Endothelial cell of umbilical vein (primary cell): ENCODE results near the gene C8A. TPM values are rescaled to one million over a fixed set of nuclear protein-coding genes. Genes with fewer than 3 reads are reported as not detected.

Experiments used
- BruUV-seq: library from RNA; stranded (reverse); fragments of 400-500 nt; replicated peaks from 2 replicates; lab custom pipeline; 2021; lab: Mats Ljungman, UMichigan
- CTCF ChIA-PET: fragments of 300-600, 350-600 bp; sonication (Branson Sonifier 250); formaldehyde crosslinking; loops from one replicate; lab custom pipeline; 2021; ENCODE audit warnings: antibody characterized with exemption, inconsistent platforms; lab: Charles Lee
- POLR2A ChIA-PET: fragments of 300-600, 350-600 bp; sonication (Branson Sonifier 250); formaldehyde crosslinking; loops from one replicate; lab custom pipeline; 2021; ENCODE audit warnings: antibody characterized with exemption, inconsistent platforms; lab: Charles Lee
- DNase-seq: peaks from one replicate; pipeline ENCODE4 v3.0.0-alpha.2; 2011; ENCODE audit warnings: low read depth, low spot score
- FAIRE-seq: peaks from 2 replicates; lab custom pipeline; 2011; peaks lifted over from hg19 to GRCh38; lab: Jason Lieb, UNC
- H2AFZ ChIP-seq: 2 replicates; pipeline ENCODE4 v1.6.0; 2012; ENCODE audit warnings: low read depth, low read length, control low read depth, inconsistent platforms
- H3K27ac ChIP-seq: 2 replicates; pipeline ENCODE4 v1.5.1; 2011; ENCODE audit warnings: low read depth, mild to moderate bottlenecking, control low read depth, low read length, moderate library complexity; ENCODE audit not compliant: insufficient read depth
- H3K27me3 ChIP-seq, 2 experiments: 2 replicates each; pipeline versions ENCODE4 v1.6.0 to v1.6.1; 2011; ENCODE audit warnings: low read length in 2 of 2, mixed read lengths in 1 of 2; ENCODE audit not compliant: control insufficient read depth in 2 of 2, insufficient read depth in 2 of 2
- H3K36me3 ChIP-seq, 2 experiments: 2 replicates in 1 of 2; 3 replicates in 1 of 2; pipeline ENCODE4 v1.5.1; 2011; ENCODE audit warnings: low read length in 2 of 2, mild to moderate bottlenecking in 1 of 2, moderate library complexity in 1 of 2; ENCODE audit not compliant: control insufficient read depth in 2 of 2, insufficient read depth in 2 of 2; ENCODE audit errors: extremely low read depth in 1 of 2
- H3K4me1 ChIP-seq: 3 replicates; pipeline ENCODE4 v1.5.1; 2011; ENCODE audit warnings: mild to moderate bottlenecking, low read length; ENCODE audit not compliant: control insufficient read depth, insufficient read depth; ENCODE audit errors: extremely low read depth
- H3K4me2 ChIP-seq: 2 replicates; pipeline ENCODE4 v1.6.1; 2011; ENCODE audit warnings: low read length, control low read depth, mixed read lengths; ENCODE audit not compliant: insufficient read depth
- H3K4me3 ChIP-seq, 3 experiments: fragments of 200-600 bp in 1 of 3; sonication (generic), shearing (Covaris generic) in 1 of 3; replicated peaks in 1 of 3; 2 replicates each; pipeline ENCODE4 v1.5.1; 2011 to 2016; ENCODE audit warnings: control low read depth in 3 of 3, low read length in 3 of 3, mild to moderate bottlenecking in 2 of 3, inconsistent platforms in 1 of 3, low read depth in 1 of 3, moderate library complexity in 1 of 3; ENCODE audit not compliant: insufficient read depth in 1 of 3
- H3K79me2 ChIP-seq: 2 replicates; pipeline ENCODE4 v1.6.0; 2012; ENCODE audit warnings: low read length, inconsistent platforms; ENCODE audit not compliant: control insufficient read depth, insufficient read depth
- H3K9ac ChIP-seq: replicated peaks from 2 replicates; pipeline ENCODE3; 2011; ENCODE audit warnings: low read length, control low read depth; ENCODE audit not compliant: insufficient read depth; ENCODE audit errors: extremely low read depth
- H3K9me1 ChIP-seq: replicated peaks from 3 replicates; pipeline ENCODE4 v1.6.0; 2011; ENCODE audit warnings: mild to moderate bottlenecking, low read length; ENCODE audit not compliant: control insufficient read depth, insufficient read depth; ENCODE audit errors: extremely low read depth
- H3K9me3 ChIP-seq: replicated peaks from 2 replicates; pipeline ENCODE4 v1.5.1; 2012; ENCODE audit warnings: low read length, inconsistent platforms; ENCODE audit not compliant: control insufficient read depth, insufficient read depth
- H4K20me1 ChIP-seq: replicated peaks from 2 replicates; pipeline ENCODE3; 2011; ENCODE audit warnings: mild to moderate bottlenecking, low read length; ENCODE audit not compliant: control insufficient read depth, insufficient read depth; ENCODE audit errors: extremely low read depth
- EZH2 ChIP-seq: IDR thresholded peaks from 2 replicates; pipeline ENCODE4 v1.6.1; 2012; ENCODE audit warnings: borderline replicate concordance, low read depth, mild to moderate bottlenecking, moderate library complexity, low read length, inconsistent platforms; ENCODE audit not compliant: severe bottlenecking
- FOS ChIP-seq: IDR thresholded peaks from 2 replicates; pipeline ENCODE4 v1.6.1; 2011; ENCODE audit warnings: mild to moderate bottlenecking, low read length, moderate library complexity, borderline replicate concordance; ENCODE audit not compliant: insufficient read depth
- GATA2 ChIP-seq: IDR thresholded peaks from 2 replicates; pipeline ENCODE4 v1.7.0; 2011; ENCODE audit warnings: low read depth, mild to moderate bottlenecking, moderate library complexity, mixed read lengths, low read length; ENCODE audit not compliant: insufficient read length, insufficient read depth
- JUN ChIP-seq: IDR thresholded peaks from 2 replicates; pipeline ENCODE4 v1.6.1; 2011; ENCODE audit warnings: borderline replicate concordance, low read depth; ENCODE audit not compliant: insufficient read length, insufficient read depth
- MYC ChIP-seq: IDR thresholded peaks from one replicate; pipeline ENCODE4 v1.6.1; 2011; ENCODE audit warnings: mild to moderate bottlenecking, low read depth, low read length
- POLR2A ChIP-seq: IDR thresholded peaks from 2 replicates; pipeline ENCODE4 v1.6.1; 2012; ENCODE audit warnings: low read depth, mild to moderate bottlenecking, control low read depth, low read length
- POLR2AphosphoS5 ChIP-seq: IDR thresholded peaks from 2 replicates; pipeline ENCODE4 v1.6.1; 2012; ENCODE audit warnings: low read depth, mild to moderate bottlenecking, control low read depth, low read length, moderate library complexity; ENCODE audit not compliant: insufficient read depth
- dilution Hi-C: fragments of 300-500 bp; cut with MboI; formaldehyde crosslinking; loops from one replicate; pipeline ENCODE4 v1.15.0; 2019; ENCODE audit warnings: low sequenced_read_pairs; ENCODE audit not compliant: extremely low pct_ligation_motif_present
- intact Hi-C: fragments of 100-400 bp; cut with micrococcal nuclease; formaldehyde crosslinking; loops from one replicate; pipeline ENCODE4 v1.10.0; 2022
- polyA plus RNA-seq, 4 experiments: library from polyadenylated mRNA; depleted of rRNA in 3 of 4; stranded (reverse) in 3 of 4; unstranded in 1 of 4; fragments of >200 nt; gene quantifications; 2 replicates each; pipeline versions ENCODE4 v1.2.1 to v1.2.3, GENCODE V29; 2011 to 2012; ENCODE audit warnings: missing spikeins in 1 of 4
- total RNA-seq: library from RNA; stranded (reverse); gene quantifications from 2 replicates; pipeline ENCODE4 v1.2.3, GENCODE V29; 2021
- TF ChIP-seq, protein P1 (sequence below), 2 donors: IDR thresholded peaks; 1 replicate in 1 of 2; 2 replicates in 1 of 2; pipeline ENCODE4 v1.5.1; 2011; ENCODE audit warnings: low read length in 2 of 2, mild to moderate bottlenecking in 2 of 2, moderate library complexity in 2 of 2, control low read depth in 1 of 2, inconsistent platforms in 1 of 2, low read depth in 1 of 2; ENCODE audit not compliant: insufficient read depth in 1 of 2; ENCODE audit errors: extremely low read depth in 1 of 2
- TF ChIP-seq, protein P2 (sequence below): IDR thresholded peaks from 2 replicates; pipeline ENCODE4 v1.6.1; 2011; ENCODE audit not compliant: insufficient read depth, insufficient read length

Gene C8A
- total and polyA plus RNA-seq, 2 donors (not counting 3 experiments of a cell fraction or from before 2014, with no cell fraction given) = not detected

DNA sequence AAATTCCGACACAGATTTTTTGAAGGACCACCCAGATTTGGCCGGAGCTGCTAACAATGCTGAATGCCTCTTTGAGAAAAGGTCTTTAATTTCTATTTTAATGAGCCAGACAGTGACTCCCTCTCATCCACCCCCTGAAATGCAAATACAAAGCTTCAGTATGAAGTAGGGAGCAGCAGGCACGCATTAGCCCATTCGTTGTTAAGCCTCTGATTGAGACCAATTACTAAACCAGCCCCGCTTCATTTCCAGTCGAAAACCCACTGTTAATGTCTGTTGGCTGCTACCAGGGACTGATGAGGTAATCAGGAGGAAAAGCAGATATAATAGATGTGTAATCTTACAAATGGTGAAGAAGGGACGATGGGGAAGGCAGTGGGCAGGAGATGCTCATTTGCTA lies 4.8 kb upstream of the C8A start:
- dilution Hi-C loops = no loop called here
- no peak for FAIRE-seq
- CTCF ChIA-PET = interaction anchor here (2.7 kb wide), 1 partner anchor 17 kb away, joined by 8 read pairs; no protein-coding TSS in a partner anchor

More for the DNA sequence above, 4.8 kb upstream of the C8A start:
- POLR2A ChIA-PET = no interaction called here
- no peak overlapping the region for H3K4me3 ChIP-seq
- no TSS peak for BruUV-seq
- TF ChIP-seq JUN = no peak
- TF ChIP-seq, protein P1, sequence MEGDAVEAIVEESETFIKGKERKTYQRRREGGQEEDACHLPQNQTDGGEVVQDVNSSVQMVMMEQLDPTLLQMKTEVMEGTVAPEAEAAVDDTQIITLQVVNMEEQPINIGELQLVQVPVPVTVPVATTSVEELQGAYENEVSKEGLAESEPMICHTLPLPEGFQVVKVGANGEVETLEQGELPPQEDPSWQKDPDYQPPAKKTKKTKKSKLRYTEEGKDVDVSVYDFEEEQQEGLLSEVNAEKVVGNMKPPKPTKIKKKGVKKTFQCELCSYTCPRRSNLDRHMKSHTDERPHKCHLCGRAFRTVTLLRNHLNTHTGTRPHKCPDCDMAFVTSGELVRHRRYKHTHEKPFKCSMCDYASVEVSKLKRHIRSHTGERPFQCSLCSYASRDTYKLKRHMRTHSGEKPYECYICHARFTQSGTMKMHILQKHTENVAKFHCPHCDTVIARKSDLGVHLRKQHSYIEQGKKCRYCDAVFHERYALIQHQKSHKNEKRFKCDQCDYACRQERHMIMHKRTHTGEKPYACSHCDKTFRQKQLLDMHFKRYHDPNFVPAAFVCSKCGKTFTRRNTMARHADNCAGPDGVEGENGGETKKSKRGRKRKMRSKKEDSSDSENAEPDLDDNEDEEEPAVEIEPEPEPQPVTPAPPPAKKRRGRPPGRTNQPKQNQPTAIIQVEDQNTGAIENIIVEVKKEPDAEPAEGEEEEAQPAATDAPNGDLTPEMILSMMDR (IDR thresholded peaks at IDR 0.05; ENCODE audit: extremely low read depth in 1 of 2, insufficient read depth in 1 of 2, low read depth in 1 of 2, low read length in 2 of 2) = no peak
- no peak for TF ChIP-seq FOS
- TF ChIP-seq GATA2 = no peak
- no peak for TF ChIP-seq EZH2
- no peak for TF ChIP-seq POLR2A
- TF ChIP-seq MYC = no peak
- TF ChIP-seq, protein P2, sequence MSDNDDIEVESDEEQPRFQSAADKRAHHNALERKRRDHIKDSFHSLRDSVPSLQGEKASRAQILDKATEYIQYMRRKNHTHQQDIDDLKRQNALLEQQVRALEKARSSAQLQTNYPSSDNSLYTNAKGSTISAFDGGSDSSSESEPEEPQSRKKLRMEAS = no peak
- TF ChIP-seq POLR2AphosphoS5 = no peak
- H3K36me3 ChIP-seq = no peaks in the 10 kb centered on the region
- H3K27me3 ChIP-seq = no peaks in the 10 kb centered on the region
- no peaks in the 10 kb centered on the region for H4K20me1 ChIP-seq
- H3K9me3 ChIP-seq = no peaks in the 10 kb centered on the region
- no peak overlapping the region for H2AFZ ChIP-seq
- DNase-seq = no peak
- H3K27ac ChIP-seq = no peak overlapping the region
- H3K79me2 ChIP-seq = no peaks in the 10 kb centered on the region
- H3K9me1 ChIP-seq = no peaks in the 10 kb centered on the region
- no peaks in the 10 kb centered on the region for H3K4me1 ChIP-seq
- H3K9ac ChIP-seq = no peak overlapping the region
- no peak overlapping the region for H3K4me2 ChIP-seq
- intact Hi-C loops = no loop called here
